Thoracic aorta (tissue), 2 donors: Measurements from ENCODE around the gene HERC6. TPM values are rescaled to one million over a fixed set of nuclear protein-coding genes. Genes with fewer than 3 reads are reported as not detected.
"Not testable (repeated sequence)": the region's sequence is repeated elsewhere in the genome, so short reads cannot be mapped to it uniquely, and the experiment has no call there.

Experiments
- ATAC-seq: fragments of 150-250 bp; one replicate; pipeline ENCODE4 v1.8.0; 2017; ENCODE audit warnings: low read depth; ENCODE audit not compliant: insufficient number of reproducible peaks, low FRiP score
- DNase-seq: peaks from one replicate; pipeline ENCODE4 v3.0.0-alpha.2; 2020; ENCODE audit warnings: low spot score
- H3K27ac ChIP-seq, 2 donors: fragments of 200-600 bp; sonication (generic); 1 replicate in 1 of 2; 2 replicates in 1 of 2; pipeline ENCODE4 v1.5.1; 2016; ENCODE audit warnings: mild to moderate bottlenecking in 2 of 2, moderate library complexity in 2 of 2
- H3K27me3 ChIP-seq: fragments of 200-600 bp; sonication (generic); replicated peaks from 2 replicates; pipeline ENCODE4 v1.6.0; 2016; ENCODE audit warnings: mild to moderate bottlenecking; ENCODE audit not compliant: insufficient read depth
- H3K36me3 ChIP-seq: fragments of 200-600 bp; sonication (generic); one replicate; pipeline ENCODE4 v1.5.1; 2016
- H3K4me1 ChIP-seq, 2 donors: fragments of 200-600 bp; sonication (generic); 1 replicate in 1 of 2; 2 replicates in 1 of 2; pipeline versions ENCODE4 v1.5.1 to v1.6.0; 2016; ENCODE audit warnings: low read depth in 2 of 2, mild to moderate bottlenecking in 1 of 2; ENCODE audit not compliant: control insufficient read depth in 1 of 2
- H3K4me3 ChIP-seq: fragments of 200-600 bp; sonication (generic); 2 replicates; pipeline ENCODE4 v1.5.1; 2016; ENCODE audit warnings: mild to moderate bottlenecking
- H3K9me3 ChIP-seq: fragments of 200-600 bp; sonication (generic); 2 replicates; pipeline ENCODE4 v1.5.1; 2016
- CTCF ChIP-seq: fragments of 200-600 bp; sonication (generic); IDR thresholded peaks from one replicate; pipeline ENCODE4 v1.5.1; 2019; ENCODE audit warnings: antibody characterized with exemption
- total RNA-seq, 2 donors: library from RNA; depleted of rRNA; stranded (reverse); fragments of >200 nt; gene quantifications; one replicate each; pipeline versions ENCODE4 v1.1.0 to v1.2.3, GENCODE V29; 2016

Gene HERC6
- total RNA-seq, 2 donors from 2014 or later = 7.8 to 12.9 TPM

GRCh38 chr4:88420844-88421243 is 42.2 kb downstream of the HERC6 start:
- DNase-seq (no peak), ATAC-seq (no peak)
- TF ChIP-seq CTCF = no peak
- no peaks in the 10 kb centered on the region for H3K9me3 ChIP-seq
- no peak overlapping the region for H3K4me3 ChIP-seq
- H3K27ac ChIP-seq = no peak overlapping the region
- no peaks in the 10 kb centered on the region for H3K36me3 ChIP-seq
- peaks cover 0 to 9% of the 10 kb centered on the region in 2 donors for H3K4me1 ChIP-seq
- no peaks in the 10 kb centered on the region for H3K27me3 ChIP-seq

- no peak for TF ChIP-seq CTCF
- H3K4me1 ChIP-seq = peaks cover 0 to 9% of the 10 kb centered on the region in 2 donors
- no peaks in the 10 kb centered on the region for H3K27me3 ChIP-seq
- DNase-seq (no peak), ATAC-seq (no peak)
- no peaks in the 10 kb centered on the region for H3K36me3 ChIP-seq
- H3K27ac ChIP-seq = no peak overlapping the region
- H3K9me3 ChIP-seq = no peaks in the 10 kb centered on the region
- no peak overlapping the region for H3K4me3 ChIP-seq
Measured at GRCh38 chr4:88422403-88422802, 43.8 kb downstream of the HERC6 start.

GRCh38 chr4:88429401-88429800 is 50.7 kb downstream of the HERC6 start:
- Histone ChIP-seq H3K9me3 (no peaks in the 10 kb centered on the region), H3K27me3 (no peaks in the 10 kb centered on the region), H3K4me3 (no peak overlapping the region), H3K4me1 (no peaks in the 10 kb centered on the region), H3K27ac (no peak overlapping the region), H3K36me3 (peaks cover 8% of the 10 kb centered on the region)
- no peak for TF ChIP-seq CTCF
- ATAC-seq (no peak), DNase-seq (no peak)

GRCh38 chr4:88435987-88436693 is 57.5 kb downstream of the HERC6 start:
- no peak for TF ChIP-seq CTCF
- peaks cover 12% of the 10 kb centered on the region for H3K36me3 ChIP-seq
- ATAC-seq (no peak), DNase-seq (no peak)
- no peaks in the 10 kb centered on the region for H3K27me3 ChIP-seq
- no peak overlapping the region for H3K4me3 ChIP-seq
- H3K4me1 ChIP-seq = no peaks in the 10 kb centered on the region
- no peaks in the 10 kb centered on the region for H3K9me3 ChIP-seq
- H3K27ac ChIP-seq = no peak overlapping the region

GRCh38 chr4:88437873-88438272 is 59.2 kb downstream of the HERC6 start:
- not testable (repeated sequence) for H3K4me1 ChIP-seq, H3K4me3 ChIP-seq, H3K9me3 ChIP-seq, H3K27me3 ChIP-seq, ATAC-seq, DNase-seq, H3K27ac ChIP-seq
- H3K36me3 ChIP-seq = peaks cover 12% of the 10 kb centered on the region
